D341Med (cell line): Measurements from ENCODE around the gene SAMD14.
A peak's percentile ranks its signal among the peaks of the same experiment; 100 is the strongest.

Source experiments
- DNase-seq: peaks from one replicate; pipeline ENCODE4 v3.0.0; 2012; ENCODE audit warnings: low spot score

The SAMD14 gene

DNA sequence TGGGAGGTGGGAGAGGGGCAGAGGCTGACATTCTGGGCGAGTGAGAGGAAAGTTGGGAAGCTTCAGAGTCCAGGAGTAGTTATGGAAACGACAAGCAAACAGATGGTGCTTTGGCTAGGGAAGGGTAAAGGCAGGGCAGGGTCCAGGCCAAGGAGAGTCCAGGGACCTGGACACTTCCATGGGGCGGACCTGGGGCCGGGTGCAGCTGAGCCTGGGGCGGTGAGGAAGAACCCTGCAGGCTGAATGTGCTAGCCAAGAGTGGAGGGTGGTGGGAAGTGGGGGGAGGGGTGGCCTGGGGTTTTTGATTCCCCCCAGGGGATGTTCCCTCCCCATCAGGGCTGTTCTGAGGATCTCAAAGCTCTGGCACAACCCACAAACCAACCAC is 17.9 kb upstream of the SAMD14 start:
- DNase-seq = peak; percentile 50

DNA sequence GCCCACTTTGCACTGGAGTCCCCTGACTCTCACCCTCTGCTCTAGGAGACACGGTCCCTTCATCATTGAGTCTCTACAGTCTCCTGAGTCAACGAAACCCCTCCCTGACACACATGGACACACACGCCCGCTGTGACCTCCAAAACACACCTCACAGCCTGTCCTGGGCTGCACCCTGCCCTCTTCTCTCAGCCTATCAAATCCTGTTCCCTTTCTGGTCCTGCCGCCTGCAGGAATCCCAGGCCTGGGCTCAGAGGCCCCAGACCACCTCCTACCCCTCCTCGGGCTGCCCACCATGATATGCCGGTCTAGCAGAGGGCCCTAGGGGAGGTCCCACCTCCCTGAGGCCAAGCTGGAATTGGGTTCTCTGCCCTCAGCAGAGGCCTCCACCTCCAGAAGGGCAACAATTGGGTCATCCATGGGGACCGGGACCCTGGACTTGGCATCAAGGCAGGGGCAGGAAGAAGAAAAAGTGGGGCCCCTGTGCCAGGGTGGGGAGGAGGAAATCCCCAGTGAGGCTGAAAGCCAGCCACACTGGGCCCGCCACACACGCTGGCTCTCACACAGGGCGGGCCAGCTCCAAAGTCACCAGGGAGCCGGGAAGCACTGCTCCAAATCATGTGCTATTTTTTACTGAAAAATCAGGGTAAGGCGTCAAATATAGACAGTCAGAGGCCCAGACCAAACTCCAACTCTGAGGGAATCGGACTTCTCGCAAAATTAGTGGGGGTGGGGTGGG is 17.1 kb upstream of the SAMD14 start:
- DNase-seq = peak; percentile 52

DNA sequence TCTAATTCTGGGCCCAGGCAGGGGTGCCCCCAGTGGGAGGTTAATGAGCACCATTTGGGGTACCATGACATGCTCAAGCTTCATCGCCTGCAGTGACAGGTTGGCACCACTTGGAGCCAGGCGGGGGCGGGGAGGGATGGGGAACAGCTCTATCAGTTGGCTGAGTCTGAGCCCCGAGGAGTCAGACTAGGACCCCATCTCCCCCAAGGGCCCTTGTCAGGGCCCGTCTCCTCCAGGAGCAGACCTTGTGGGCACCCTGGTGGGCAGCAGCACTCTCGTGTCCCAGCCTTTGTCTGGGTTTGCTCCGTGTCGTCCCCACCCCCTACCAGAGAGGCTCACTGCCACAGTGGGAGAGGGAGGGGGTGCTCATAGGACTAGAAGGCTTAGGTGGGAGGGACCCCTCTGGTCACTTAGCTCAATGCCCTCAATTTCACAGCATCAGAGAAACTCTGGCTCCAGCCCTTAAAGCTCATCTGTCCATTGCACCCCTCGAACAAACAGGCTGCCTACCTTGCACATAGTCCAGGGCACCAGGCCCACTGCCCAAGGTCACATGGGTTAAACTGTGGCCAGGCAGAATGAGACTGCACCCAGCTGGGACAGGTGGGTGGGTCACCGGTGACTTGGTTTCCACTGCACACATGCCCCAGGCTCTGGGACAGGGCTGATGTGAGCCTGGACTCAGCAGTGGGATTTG is 16.4 kb upstream of the SAMD14 start:
- peak; percentile 49 for DNase-seq

DNA sequence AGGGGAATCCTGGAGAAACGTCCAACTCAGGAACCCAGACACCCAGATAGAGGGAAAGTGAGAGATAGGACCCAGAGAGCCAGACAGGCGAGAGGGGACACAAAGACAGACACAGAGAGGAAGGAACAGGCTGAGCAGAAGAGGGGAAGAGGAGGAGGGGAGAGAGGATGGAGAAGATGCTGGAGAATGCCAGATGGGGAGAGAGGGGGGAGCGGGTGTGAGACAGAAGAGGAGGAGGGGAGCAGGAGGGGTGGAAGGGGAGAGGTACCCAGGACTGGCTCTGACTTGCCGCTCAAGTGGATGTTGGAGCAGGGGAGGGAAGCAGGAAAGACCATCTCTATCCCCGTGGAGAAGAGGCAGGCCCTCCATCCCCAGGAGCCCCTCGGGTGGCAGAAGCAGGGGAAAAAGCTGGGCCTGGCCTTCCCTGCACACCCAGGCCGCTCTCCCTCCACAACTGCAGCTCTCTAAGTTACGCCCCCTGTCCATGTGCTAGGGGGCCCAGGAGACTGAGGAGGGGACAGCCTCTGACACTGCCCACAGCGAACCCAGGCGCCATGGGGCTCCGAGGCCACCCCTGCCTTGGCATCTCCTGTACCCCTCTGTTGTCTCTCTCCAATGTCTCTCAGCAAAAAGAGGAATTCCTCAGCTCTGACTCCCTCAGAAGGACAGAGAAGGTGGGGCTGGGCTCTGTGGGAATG is 15.7 kb upstream of the SAMD14 start:
- DNase-seq = peak; percentile 42

DNA sequence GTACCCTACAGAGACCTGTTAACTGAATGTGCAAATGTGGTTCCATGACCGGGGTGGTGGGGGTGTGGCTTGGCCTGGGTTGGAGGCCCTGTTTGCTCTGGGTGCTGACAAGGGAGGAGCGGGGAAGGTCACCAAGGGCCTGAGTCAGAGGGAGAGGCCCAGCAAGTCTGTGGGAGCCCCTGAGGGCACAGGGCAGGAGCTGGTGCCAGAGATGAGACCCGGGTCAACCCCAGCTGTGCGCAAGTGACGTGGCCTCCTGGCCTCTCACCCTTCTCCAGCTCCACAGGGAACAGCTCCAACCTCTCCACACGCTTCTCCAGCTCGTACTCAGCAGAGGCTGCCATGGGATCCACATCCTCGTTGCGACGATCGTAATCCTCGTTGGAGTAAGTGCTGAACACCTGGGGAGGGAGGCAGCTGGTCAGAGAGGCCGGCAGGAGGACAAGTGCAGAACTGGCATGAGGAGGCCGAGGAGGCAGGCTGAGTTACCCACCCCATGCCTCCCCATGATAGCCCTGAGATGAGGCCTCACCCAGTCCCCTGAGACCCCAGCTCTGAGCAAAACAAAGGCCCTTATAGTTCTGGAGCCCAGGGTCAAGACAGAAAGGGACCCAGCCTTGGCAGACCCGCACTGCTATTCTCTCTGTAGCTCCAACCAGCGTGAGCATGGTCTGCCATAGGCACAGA is 15.0 kb upstream of the SAMD14 start:
- no peak for DNase-seq

GRCh38 chr17:50144355-50144754 is 14.4 kb upstream of the SAMD14 start:
- DNase-seq = no peak

DNA sequence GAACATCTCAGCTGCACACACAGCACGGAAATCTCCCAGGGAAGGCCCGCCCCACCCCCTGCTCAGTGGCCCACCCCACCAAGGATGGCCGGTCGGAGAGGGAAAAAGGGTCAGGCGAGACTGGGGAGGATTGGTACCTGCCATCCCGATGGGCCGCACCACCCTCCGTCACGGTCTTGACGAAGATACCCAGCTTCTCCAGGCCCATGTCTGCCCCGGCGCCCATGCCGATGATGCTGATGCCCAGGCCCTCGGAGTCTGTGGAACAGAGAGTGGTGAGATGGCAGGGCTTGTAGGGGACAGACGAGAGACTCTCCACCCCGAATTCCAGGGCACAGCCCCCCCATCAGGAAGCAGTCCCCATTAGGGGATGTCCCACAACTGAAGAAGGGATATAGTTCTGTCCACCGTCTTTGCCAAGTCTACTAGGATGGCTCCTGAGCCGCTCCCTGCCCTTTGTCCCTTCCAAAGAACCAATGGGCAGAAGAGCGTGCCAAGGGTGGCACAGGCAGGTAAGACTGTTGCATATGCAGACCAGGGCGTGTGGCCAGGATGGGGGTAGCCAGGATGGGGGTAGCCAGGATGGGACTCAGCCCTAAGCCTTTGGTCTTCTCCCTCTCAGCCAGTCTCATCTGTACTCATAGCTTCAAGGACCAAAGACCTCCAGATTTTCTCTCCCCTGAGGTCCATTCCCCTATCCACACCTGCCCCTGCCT is 13.7 kb upstream of the SAMD14 start:
- DNase-seq = no peak

DNA sequence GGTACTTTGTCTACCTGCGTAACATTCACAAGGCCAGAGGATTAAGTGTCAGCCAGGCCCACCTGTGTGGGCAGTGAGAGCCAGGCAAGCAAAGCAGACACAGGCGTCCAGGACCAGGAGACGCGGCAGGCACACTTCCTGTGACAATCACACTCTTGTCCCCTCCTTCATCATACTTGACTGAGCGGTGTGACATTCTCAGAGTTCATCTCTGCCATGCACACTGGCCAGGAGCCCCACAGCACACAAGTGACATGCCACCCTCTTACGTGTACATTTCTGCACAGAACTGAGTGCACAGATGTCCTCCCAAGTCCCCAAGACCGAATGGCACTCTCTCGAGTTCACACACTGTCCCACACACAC is 11.8 kb upstream of the SAMD14 start:
- no peak for DNase-seq

DNA sequence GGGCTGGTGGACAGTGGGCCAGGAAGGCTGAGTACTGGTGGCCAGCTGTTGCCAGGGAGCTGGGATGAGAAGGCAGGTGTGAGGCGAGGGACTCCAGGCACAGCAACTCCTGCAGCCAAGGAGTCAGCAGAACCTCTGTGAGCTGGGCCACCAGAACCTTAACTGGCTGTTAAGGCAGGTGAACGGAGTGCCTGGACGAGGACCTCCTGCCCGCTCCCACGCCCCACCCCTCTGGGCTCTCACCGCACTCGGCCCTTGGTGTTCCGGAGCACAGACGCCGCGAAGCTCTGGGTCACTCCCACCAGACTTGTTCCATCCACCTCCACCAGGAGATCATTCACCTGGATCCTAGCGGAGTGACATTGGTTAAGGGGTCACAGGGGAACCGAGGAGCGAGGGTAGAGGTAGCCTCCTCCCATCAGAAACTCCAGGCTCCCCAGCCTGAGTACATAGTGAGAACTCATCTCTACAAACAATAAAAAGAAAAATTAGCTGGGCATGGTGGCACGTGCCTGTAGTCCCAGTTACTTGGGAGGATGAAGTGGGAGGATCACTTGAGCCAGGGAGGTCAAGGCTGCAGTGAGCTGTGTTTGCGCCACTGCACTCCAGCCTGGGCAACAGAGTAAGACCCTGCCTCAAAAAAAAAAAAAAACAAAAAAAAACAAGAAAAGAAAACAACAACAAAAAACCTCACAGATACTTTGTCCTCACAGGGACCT is 11.2 kb upstream of the SAMD14 start:
- DNase-seq = no peak

DNA sequence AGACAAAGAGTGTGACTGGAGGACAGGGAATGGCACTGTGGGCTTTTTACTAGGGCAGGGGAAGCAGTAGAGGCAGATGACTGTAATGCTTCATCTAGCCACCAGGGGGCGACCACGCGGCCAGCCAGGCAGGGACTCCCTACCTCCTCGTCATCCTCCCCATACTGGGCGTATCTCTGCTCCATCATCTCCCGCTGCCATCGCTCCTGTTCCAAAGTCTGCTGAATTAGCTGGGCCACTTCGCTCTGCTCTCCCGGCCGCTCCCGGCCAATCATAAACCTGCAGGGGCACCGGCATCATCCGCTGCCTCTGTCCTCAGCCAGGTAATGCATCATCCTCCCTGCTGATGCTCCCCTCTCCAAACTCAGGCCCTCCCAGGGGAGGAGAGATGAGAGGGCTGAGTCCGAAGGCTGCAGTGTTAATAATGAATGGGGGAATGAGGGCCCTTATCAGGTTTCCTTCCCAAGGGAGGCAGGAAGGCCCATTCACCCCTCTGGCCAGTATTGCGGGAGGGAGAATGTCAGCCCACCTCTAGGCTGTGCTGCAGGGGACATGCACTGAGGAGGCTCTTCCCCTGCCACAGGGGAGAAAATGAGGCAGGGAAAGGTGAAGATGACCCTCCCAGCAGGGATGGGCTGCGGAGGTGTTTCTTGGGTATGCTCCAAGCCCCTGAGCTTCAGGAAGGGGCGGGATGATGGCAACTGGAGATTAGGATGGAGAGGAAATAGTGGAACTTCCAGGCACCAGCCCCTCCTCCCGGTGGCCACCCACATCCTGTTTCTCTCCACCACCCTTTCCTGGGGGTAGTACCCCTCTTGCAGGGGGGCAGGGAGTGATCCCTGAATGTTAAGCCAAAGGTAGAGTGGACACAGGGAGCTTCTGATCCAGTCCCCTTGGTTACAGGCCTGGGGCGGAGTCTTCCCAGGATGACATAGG is 10.3 kb upstream of the SAMD14 start:
- DNase-seq = peak; percentile 96

DNA sequence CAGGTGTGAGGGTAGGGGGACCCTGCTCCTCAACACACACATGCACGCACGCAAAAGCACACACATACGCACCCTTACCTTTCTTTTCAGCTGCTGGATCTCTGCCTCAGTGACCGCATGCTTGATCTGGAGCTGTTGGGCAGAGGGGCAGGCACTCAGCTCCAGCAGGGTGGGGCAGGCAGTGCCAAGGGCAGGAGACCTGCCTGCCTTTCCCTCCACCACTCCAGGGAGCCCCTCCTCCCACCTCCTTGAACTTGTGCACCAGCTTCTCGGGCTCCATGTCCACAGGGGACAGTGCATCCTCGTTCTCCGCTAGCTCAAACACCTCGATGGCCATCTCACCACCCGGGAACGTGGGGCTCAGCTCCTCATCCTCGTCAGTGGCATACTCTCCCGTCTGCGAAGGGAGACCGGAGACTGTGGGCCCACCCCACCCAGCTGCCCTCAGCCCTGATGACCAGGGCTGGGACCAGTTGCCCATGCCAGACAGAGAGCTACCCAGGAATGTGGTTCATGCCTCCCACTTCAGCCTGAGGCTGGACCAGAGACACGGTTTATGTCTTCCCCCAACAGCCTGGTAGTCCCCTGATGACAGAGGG is 9.3 kb upstream of the SAMD14 start:
- DNase-seq = no peak

DNA sequence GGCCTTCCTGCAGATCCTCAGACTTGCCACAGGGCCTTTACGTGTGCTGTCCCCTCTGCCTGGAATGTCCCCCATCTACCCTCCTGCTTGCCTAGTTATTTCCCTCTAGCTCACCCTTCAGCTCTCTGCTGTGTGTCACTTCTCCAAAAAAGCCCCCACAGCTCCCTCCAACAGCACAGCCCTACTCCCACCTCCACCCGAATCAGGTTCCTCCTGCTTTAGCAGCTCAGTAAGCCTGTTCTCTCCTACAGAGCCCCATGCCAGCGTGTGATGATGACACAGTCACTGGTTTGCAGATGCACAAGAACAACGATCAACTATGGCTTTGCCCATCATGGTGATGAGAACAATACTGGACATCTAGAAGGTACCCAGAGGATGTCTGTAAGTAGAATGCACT is 7.1 kb upstream of the SAMD14 start:
- no peak for DNase-seq

DNA sequence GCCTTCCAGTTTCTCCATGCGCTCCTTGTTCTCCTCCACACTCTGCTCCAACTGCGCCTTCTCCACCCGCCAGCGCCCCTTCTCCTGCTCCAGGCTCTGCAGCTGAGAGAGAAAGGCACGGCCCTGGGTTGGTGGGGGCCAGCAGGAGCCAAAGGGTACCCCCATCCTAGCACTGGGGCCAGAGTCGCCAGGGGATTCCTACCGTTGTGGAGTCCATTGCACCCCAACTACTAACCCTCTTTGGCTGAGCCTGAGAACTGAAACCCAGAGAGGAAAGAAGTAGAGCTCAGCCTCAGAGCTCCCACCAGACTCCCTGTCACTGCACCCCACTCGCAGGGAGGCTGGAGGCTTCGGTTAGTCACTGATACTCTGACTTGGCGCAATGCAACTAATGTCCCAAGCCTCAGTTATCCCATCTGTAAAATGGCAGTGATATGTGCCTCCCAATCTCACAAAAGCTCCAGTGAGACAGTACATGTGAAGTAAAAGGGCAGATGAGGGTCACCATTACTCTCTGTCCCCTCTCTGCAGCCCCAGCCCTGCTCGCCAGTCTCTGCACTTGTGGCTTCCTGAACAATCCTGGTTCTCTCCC is 6.2 kb upstream of the SAMD14 start:
- no peak for DNase-seq

DNA sequence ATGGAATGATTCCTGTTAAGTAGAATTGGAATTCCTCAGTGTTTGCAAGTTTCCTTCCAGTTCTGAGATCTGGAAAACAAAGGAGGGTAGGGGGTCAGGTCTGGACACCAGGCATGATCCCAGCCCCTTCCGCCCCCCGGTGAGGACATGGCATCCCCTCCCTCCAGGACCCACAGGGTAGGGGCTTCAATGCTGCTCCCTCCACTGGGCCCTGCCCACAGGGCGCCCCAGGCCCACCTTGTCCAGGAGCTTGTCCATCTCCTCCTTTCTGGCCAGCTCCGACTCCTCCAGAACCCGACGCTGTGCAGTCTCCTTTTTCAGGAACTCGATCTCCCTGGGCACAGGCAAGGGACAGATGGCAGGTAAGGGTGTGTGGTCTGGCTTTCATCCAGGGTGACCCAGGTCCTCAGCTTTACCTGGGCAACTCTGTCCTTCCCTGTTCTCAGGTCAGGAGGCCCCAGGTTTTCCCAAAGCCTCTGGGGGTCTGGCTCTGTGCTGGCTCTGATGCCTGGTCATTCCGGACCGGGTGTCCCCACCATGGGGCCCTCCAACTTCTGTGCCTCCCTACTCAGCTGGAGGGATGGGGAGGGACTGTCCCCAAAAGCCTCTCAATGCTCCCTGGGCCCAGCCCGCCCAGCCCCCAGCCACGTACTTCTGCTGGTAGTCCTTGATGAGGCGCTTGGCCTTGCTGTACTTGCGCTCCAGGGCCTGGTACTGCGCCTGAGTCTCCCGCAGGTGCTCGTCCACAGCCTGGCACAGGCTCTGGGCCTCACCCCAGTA is 5.5 kb upstream of the SAMD14 start:
- no peak for DNase-seq

DNA sequence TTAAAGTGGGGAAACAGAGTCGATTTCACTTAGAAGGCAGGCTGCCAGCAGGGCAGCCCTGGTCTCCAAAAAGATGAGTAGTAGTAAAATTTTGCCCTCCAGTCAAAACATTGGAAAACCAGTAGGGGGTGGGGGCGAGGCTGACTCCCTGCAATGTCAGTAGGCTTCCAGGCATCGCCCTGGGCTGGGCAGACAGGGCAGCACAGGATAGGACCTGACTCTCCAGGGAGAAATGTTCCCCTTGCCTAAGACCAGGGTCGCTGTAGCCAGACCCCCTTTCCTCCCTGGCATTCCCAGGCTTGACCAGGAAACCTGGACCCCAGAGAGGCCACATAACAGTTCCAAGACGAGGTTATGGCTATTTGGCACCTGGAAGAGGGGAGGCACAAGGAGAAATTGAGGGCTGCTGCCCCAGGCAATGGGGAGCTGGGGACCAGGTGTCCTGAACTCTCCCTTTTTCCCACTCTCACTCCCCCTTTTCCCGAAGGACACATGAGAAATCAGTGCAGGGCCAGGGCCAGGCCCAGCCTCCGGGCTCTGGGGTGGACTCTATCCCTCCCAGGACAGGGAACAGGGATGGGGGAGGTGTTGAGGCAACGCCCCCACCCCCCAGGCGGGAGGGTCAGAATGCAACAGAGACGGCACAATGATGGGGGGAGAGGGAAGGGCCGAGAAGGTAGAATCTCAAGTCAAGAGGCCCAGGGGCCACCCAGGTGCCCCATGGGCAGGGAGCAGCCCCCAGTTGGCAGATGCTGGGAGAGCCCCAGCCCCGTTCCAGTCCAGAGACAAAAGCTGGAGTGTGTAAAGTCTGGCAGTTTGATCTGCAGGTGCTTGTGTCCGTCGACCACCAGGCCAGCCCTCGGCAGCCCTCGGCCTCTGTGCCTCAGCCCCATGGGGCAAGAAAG is 4.5 kb upstream of the SAMD14 start:
- DNase-seq = peak; percentile 56

DNA sequence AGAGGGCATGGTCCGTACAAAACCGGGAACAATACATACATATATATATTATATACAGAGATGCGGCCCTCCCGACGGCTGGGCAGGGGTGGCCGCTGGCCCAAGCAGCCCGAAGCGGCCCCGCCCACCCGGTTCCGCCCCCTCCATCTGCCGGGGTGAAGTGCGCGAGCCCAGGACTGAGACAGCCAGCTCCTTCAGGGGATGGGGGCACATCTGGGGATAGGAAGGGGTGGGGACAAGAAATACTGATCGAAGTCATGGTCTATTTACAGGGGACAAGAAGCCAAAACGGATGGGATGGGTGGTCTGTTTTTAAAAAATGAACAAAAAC is 3.8 kb upstream of the SAMD14 start:
- peak; percentile 55 for DNase-seq

GRCh38 chr17:50133028-50133768 is 3.2 kb upstream of the SAMD14 start:
- DNase-seq = no peak
